Measurements from ENCODE around the gene BPIFA1.

DNA sequence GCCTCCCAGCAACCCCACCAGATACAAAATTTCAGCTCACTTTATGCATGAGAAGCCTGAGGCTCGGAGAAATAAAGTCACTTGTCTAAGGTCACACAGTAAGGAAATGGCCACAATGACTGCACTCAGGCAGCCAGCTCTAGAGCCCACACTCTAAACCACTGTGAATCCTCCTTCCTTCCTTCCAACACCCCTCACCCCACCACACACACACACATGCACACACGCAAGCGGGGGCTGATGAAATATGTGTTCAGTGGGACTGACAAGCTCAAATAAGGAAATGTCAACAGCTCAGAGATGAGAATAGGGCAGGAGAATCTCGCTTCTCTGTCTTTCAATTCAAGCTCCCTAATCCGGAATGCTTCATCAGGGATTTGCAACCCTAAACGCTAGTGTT, 6.0 kb upstream of the BPIFA1 start:
- TF ChIP-seq, protein P1, sequence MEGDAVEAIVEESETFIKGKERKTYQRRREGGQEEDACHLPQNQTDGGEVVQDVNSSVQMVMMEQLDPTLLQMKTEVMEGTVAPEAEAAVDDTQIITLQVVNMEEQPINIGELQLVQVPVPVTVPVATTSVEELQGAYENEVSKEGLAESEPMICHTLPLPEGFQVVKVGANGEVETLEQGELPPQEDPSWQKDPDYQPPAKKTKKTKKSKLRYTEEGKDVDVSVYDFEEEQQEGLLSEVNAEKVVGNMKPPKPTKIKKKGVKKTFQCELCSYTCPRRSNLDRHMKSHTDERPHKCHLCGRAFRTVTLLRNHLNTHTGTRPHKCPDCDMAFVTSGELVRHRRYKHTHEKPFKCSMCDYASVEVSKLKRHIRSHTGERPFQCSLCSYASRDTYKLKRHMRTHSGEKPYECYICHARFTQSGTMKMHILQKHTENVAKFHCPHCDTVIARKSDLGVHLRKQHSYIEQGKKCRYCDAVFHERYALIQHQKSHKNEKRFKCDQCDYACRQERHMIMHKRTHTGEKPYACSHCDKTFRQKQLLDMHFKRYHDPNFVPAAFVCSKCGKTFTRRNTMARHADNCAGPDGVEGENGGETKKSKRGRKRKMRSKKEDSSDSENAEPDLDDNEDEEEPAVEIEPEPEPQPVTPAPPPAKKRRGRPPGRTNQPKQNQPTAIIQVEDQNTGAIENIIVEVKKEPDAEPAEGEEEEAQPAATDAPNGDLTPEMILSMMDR (IDR thresholded peaks at IDR 0.05; ENCODE audit: low read length): no peak
- TF ChIP-seq EZH2 (IDR thresholded peaks at IDR 0.05; ENCODE audit: borderline replicate concordance, low read length): no peak

Data from OCI-LY1 (cell line).